Endodermal cell (in vitro differentiated cells): ENCODE results near the gene KCNK15. TPM values are rescaled to one million over a fixed set of nuclear protein-coding genes. Genes with fewer than 3 reads are reported as not detected.

Experiments
- DNase-seq: peaks from one replicate; pipeline ENCODE4 v3.0.0-alpha.2; 2017
- H3K27ac ChIP-seq: 2 replicates; pipeline ENCODE4 v1.5.1; 2013; ENCODE audit warnings: mild to moderate bottlenecking, low read depth, low read length, moderate library complexity
- H3K27me3 ChIP-seq: 2 replicates; pipeline ENCODE4 v1.6.1; 2013; ENCODE audit warnings: mild to moderate bottlenecking, low read length, moderate library complexity; ENCODE audit not compliant: insufficient read depth, control insufficient read depth, poor library complexity, severe bottlenecking
- H3K36me3 ChIP-seq: 2 replicates; pipeline ENCODE4 v1.7.0; 2013; ENCODE audit warnings: mild to moderate bottlenecking, low read length, moderate library complexity; ENCODE audit not compliant: control insufficient read depth, insufficient read depth
- H3K4me1 ChIP-seq: one replicate; pipeline ENCODE4 v1.7.0; 2013; ENCODE audit warnings: low read length; ENCODE audit not compliant: control insufficient read depth, insufficient read depth
- H3K4me3 ChIP-seq: 2 replicates; pipeline ENCODE4 v1.5.1; 2013; ENCODE audit warnings: mild to moderate bottlenecking, low read length, moderate library complexity
- H3K9ac ChIP-seq: 2 replicates; pipeline ENCODE4 v1.6.1; 2013; ENCODE audit warnings: mild to moderate bottlenecking, low read length, moderate library complexity; ENCODE audit not compliant: poor library complexity, severe bottlenecking; ENCODE audit errors: extremely low read depth
- H3K9me3 ChIP-seq: 2 replicates; pipeline ENCODE4 v1.6.1; 2013; ENCODE audit warnings: mild to moderate bottlenecking, low read length, moderate library complexity; ENCODE audit not compliant: control insufficient read depth
- H3K27ac Mint-ChIP-seq: 2 replicates; pipeline ENCODE4 v1.8.0; 2020; ENCODE audit warnings: mixed read lengths
- H3K27me3 Mint-ChIP-seq: 2 replicates; pipeline ENCODE4 v1.8.0; 2021; ENCODE audit warnings: mild to moderate bottlenecking, mixed read lengths; ENCODE audit not compliant: insufficient read depth
- H3K36me3 Mint-ChIP-seq: 2 replicates; pipeline ENCODE4 v1.8.0; 2020; ENCODE audit warnings: low read depth, mixed read lengths
- H3K4me1 Mint-ChIP-seq: 2 replicates; pipeline ENCODE4 v1.8.0; 2020; ENCODE audit warnings: mixed read lengths
- H3K4me3 Mint-ChIP-seq: 2 replicates; pipeline ENCODE4 v1.8.0; 2020; ENCODE audit warnings: mild to moderate bottlenecking, moderate library complexity, mixed read lengths
- H3K9me3 Mint-ChIP-seq: 2 replicates; pipeline ENCODE4 v1.8.0; 2020; ENCODE audit warnings: mild to moderate bottlenecking, mixed read lengths
- CTCF ChIP-seq: fragments of 200-600 bp; sonication (generic); conservative IDR thresholded peaks from 2 replicates; pipeline ENCODE4 v1.5.0; 2021; ENCODE audit warnings: antibody characterized with exemption, mild to moderate bottlenecking
- WGBS, 2 experiments: methylation state at CpG; one replicate each; pipeline versions ENCODE4 v1.1.5 to v1.1.7; 2013; ENCODE audit warnings: missing lambda C conversion rate in 2 of 2, mixed read lengths in 1 of 2; ENCODE audit not compliant: insufficient coverage in 1 of 2, insufficient read length in 1 of 2; 5-methylcytosine and 5-hydroxymethylcytosine counted together
- total RNA-seq, 2 donors: library from RNA; stranded (reverse); fragmentation: NEBNext Ultra II Directional in 1 of 2; extraction: Animal tissue kit (Norgen Biotek cat#: 25700) in 1 of 2; gene quantifications; 2 replicates in 1 of 2; 3 replicates in 1 of 2; pipeline ENCODE4 v1.2.1, GENCODE V29; 2021

Gene KCNK15
- total RNA-seq, 2 donors from 2014 or later, result 0.15 to 0.22 TPM

GRCh38 chr20:44701858-44702256 is 43.8 kb upstream of the KCNK15 start:
- no peaks in the 10 kb centered on the region for H3K36me3 ChIP-seq
- no peak overlapping the region for H3K4me3 ChIP-seq
- Mint-ChIP-seq H3K27me3 (no peaks in the 10 kb centered on the region), H3K27ac (no peak overlapping the region), H3K36me3 (no peaks in the 10 kb centered on the region), H3K4me1 (peaks cover 10% of the 10 kb centered on the region), H3K9me3 (no peaks in the 10 kb centered on the region), H3K4me3 (no peak overlapping the region)
- no peaks in the 10 kb centered on the region for H3K27me3 ChIP-seq
- H3K27ac ChIP-seq, result no peak overlapping the region
- no peak for TF ChIP-seq CTCF
- H3K9ac ChIP-seq, result no peak overlapping the region
- DNase-seq, result no peak
- 81 to 89% methylated on average over 5 to 7 of the region's 7 CpGs for WGBS, 2 experiments
- H3K4me1 ChIP-seq, result no peaks in the 10 kb centered on the region
- H3K9me3 ChIP-seq, result no peaks in the 10 kb centered on the region

- Mint-ChIP-seq H3K27ac (no peak overlapping the region), H3K4me3 (no peak overlapping the region), H3K4me1 (peaks cover 10% of the 10 kb centered on the region), H3K36me3 (no peaks in the 10 kb centered on the region), H3K27me3 (no peaks in the 10 kb centered on the region), H3K9me3 (no peaks in the 10 kb centered on the region)
- H3K27ac ChIP-seq, result no peak overlapping the region
- 92 to 100% methylated on average over 1 to 9 of the region's 9 CpGs for WGBS, 2 experiments
- TF ChIP-seq CTCF, result no peak
- H3K9me3 ChIP-seq, result no peaks in the 10 kb centered on the region
- H3K27me3 ChIP-seq, result no peaks in the 10 kb centered on the region
- no peaks in the 10 kb centered on the region for H3K36me3 ChIP-seq
- no peak for DNase-seq
- H3K4me3 ChIP-seq, result no peak overlapping the region
- H3K4me1 ChIP-seq, result no peaks in the 10 kb centered on the region
- no peak overlapping the region for H3K9ac ChIP-seq
Observed at GRCh38 chr20:44702776-44703175, 42.9 kb upstream of the KCNK15 start.

- no peaks in the 10 kb centered on the region for H3K27me3 Mint-ChIP-seq
- H3K27ac Mint-ChIP-seq, result no peak overlapping the region
- H3K27ac ChIP-seq, result no peak overlapping the region
- no peak overlapping the region for H3K4me3 ChIP-seq
- DNase-seq, result no peak
- H3K4me1 Mint-ChIP-seq, result peaks cover 10% of the 10 kb centered on the region
- WGBS, 2 experiments, result 94 to 95% methylated on average over 9 to 12 of the region's 12 CpGs
- no peak overlapping the region for H3K9ac ChIP-seq
- no peaks in the 10 kb centered on the region for H3K9me3 Mint-ChIP-seq
- H3K36me3 Mint-ChIP-seq, result no peaks in the 10 kb centered on the region
- H3K4me3 Mint-ChIP-seq, result no peak overlapping the region
- H3K36me3 ChIP-seq, result no peaks in the 10 kb centered on the region
- H3K9me3 ChIP-seq, result no peaks in the 10 kb centered on the region
- no peak for TF ChIP-seq CTCF
- H3K27me3 ChIP-seq, result no peaks in the 10 kb centered on the region
- H3K4me1 ChIP-seq, result no peaks in the 10 kb centered on the region
Observed at GRCh38 chr20:44703183-44703925, 42.3 kb upstream of the KCNK15 start.
